HG03066 (cell line): ENCODE data around the gene TTC23L.

ENCODE experiments used
- ATAC-seq: cut with Tn5 transposase; IDR thresholded peaks from one replicate; pipeline ENCODE4 v1.9.1; 2021; ENCODE audit warnings: low read depth; ENCODE audit not compliant: unreplicated experiment

The TTC23L gene

DNA sequence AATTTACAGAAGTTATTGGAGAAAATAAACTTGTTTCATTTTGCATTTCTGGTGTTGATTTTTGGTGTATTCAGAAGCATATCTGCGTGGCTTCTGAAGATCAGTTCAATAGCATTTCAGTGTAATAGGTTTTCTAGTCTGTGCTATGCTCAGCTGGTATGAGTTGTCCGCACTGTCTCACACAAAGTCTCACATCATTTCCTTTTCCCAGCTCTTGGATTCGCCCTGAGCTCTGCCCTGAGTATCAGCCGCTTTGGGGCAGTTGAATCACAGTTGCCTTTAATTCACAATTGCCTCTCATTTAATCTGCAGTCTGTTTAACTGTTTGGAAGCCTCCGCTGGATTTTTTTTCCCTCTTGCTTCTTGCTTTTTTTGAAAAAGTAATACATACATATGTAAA lies 6.4 kb upstream of the TTC23L start:
- ATAC-seq = no peak

GRCh38 chr5:34833090-34833489 lies 5.9 kb upstream of the TTC23L start:
- no peak for ATAC-seq

- ATAC-seq = no peak
Observed at GRCh38 chr5:34833976-34834793, 4.8 kb upstream of the TTC23L start.

GRCh38 chr5:34834794-34835089 lies 4.2 kb upstream of the TTC23L start:
- ATAC-seq = no peak

DNA sequence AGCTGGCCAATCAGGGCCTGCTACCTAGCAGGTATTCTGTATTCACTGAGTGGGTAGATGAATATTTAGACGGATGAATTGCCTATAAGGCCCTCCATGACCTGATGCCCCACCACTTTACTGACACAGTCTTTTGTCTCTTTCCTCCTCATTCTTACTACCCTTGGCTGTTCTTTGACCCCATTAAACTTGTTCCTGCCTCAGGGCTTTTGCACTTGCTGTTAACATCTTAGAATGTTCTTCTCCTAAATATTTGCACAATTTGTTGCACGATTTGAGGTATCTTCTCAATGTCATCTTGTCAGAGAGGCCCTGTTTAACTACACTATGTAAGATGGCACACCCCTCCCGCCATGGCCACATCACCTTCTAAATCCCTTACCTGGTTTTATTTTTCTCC lies 3.3 kb upstream of the TTC23L start:
- ATAC-seq = no peak

GRCh38 chr5:34841816-34842215 lies 2.9 kb downstream of the TTC23L start:
- ATAC-seq = no peak

DNA sequence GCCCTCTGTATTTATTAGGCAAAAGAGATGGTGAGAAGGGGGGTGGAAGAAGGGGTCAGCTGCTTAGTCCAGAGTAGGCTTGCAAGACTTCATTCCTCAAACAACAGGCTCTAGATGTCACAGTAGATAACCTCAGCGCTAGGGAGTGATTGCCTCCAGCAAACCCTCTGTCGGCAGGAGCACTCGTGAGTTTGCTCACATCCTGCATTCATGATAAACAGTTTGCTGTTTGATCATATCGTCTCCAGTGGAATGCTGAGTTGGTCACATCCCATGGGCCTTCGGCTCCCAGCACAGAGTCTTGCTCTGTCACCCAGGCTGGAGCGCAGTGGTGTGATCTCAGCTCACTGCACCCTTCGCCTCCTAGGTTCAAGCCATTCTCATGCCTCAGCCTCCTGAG lies 3.6 kb downstream of the TTC23L start:
- ATAC-seq = no peak

DNA sequence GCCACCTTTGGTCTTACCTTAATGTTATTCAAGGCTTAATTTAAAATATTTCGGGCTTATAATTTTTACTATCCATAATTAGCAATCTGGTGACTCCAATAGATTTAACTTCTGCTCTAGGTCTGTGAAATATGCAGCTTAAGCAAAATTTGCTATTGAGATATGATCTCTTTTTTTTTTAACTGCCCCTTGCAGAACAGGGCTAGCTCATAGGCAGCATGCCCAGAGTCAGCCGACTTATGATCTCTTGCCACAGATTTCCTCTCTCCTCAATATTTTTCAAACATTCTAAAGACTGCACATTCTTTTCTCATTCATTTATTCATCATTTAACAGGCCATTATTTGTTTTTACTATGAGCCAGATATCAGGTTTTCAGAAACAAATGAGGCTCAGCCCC lies 4.5 kb downstream of the TTC23L start:
- ATAC-seq = no peak

DNA sequence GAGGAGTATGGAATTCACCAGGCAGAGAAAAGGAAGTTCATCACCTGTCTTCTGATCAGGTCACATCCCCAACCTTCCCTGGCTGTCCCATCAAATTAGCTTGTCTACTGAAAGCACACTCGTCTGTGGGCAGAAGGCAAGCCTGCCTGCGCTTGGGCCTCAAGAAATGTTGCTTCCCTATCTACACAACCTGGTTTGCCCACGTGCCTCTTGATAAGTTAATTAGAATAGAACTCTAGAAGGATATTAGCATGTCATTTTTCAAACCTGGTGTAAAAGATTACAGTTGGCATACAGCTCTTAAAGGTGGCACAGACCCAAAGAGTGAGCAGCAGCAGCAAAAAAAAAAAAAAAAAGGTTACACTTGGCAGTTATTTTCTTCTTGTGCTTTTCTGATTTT lies 5.1 kb downstream of the TTC23L start:
- no peak for ATAC-seq

- ATAC-seq = no peak
Observed at GRCh38 chr5:34844999-34845398, 6.0 kb downstream of the TTC23L start.

- ATAC-seq = no peak
Observed at GRCh38 chr5:34847056-34847455, 8.1 kb downstream of the TTC23L start.

GRCh38 chr5:34847552-34847951 lies 8.6 kb downstream of the TTC23L start:
- ATAC-seq = no peak

GRCh38 chr5:34848230-34848629 lies 9.3 kb downstream of the TTC23L start:
- no peak for ATAC-seq

- no peak for ATAC-seq
Observed at GRCh38 chr5:34849253-34849652, 10.3 kb downstream of the TTC23L start.

- peak; percentile 97 for ATAC-seq
Observed at GRCh38 chr5:34854459-34855174, 15.7 kb downstream of the TTC23L start.

DNA sequence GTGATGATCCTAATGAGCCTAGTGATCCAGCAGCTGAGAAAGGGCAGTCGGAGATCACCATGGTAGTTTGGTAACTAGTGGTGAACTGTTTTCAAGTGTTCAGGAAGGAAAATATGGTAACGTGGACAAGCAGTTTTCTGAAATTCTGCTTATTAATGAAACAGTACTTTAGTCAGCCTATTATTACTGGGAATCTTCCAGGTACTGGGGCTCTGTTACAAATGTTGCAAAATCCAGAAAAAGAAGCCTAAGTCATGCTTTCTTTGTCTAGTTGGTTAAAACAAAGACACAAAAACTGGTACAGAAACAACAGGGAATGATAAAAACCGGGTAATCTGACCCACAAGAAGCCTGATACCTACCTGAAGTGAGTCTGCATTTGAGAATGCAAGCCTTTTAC lies 18.2 kb downstream of the TTC23L start:
- no peak for ATAC-seq

- no peak for ATAC-seq
Observed at GRCh38 chr5:34857894-34858293, 18.9 kb downstream of the TTC23L start.

DNA sequence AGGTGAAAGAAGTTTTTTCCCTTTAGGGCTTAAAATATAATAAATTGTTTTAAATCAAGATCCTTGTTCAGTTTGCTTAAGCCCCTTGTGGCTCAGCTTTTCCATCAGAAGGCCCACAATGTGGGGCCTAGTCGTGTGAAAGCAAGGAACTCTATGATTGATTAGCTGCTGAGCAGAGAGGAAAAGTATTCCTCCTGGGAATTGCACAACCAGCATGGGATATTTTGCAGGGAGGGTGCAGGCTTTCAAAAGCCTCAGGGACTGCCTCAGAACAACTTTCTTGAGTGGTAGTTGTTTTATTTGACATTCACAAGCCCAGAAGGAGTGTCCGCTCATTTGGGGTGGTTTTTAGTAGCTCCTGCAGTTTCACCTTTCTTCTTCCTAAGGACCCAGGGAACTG lies 19.8 kb downstream of the TTC23L start:
- no peak for ATAC-seq

DNA sequence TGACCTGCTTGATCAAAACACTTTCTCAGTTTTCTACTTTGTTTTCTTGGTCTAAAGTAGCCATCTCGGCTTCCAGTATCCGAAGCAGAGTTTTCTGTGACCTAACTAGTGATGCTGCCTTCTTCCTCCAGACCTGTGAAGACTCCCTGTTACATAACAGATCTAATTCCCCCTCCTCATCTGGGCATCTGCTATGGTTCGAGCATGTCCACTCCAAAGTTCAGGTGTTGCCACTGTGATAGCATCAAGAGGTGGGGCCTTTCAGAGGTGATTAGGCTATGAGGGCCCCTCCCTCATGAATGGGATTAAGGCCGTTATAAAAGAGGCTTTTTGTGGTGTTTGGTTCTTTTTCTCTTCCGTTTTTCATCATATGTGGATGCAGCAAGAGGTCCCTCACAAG lies 20.3 kb downstream of the TTC23L start:
- ATAC-seq = no peak

- ATAC-seq = no peak
Observed at GRCh38 chr5:34863946-34864345, 25.0 kb downstream of the TTC23L start.

DNA sequence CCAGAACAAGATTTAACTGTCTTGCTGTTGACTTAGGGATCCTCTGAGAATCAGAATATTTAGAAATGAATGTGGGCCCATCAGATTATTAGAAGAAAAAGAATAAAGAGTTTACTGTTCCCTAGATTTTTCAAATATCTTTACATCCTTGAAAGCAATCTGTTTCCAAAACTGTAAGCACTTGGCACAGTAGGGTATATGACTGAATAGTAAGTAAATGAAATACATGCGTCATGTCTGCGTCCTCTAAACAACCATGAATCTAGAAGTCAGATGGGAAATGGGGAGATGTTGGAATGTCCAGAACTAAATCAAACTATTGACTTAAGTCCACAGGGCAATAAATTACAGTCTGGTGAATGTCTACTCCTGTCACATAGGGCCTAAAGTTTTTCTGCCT lies 26.1 kb downstream of the TTC23L start:
- ATAC-seq = no peak

- no peak for ATAC-seq
Observed at GRCh38 chr5:34866989-34867471, 28.1 kb downstream of the TTC23L start.
